ENCODE results near the gene COL28A1. TPM values are rescaled to one million over a fixed set of nuclear protein-coding genes. Genes with fewer than 3 reads are reported as not detected.

COL28A1 gene
- total RNA-seq, 1 experiment from 2014 or later = 0.81 TPM

GRCh38 chr7:7433811-7434210 is 101.9 kb downstream of the COL28A1 start (continued):
- no peak for TF ChIP-seq ZNF219 (CRISPR knock-in tag; IDR thresholded peaks at IDR 0.05; ENCODE audit: borderline replicate concordance)
- no peak for TF ChIP-seq MXD4 (CRISPR knock-in tag; IDR thresholded peaks at IDR 0.05; ENCODE audit: borderline replicate concordance)
- no peak for TF ChIP-seq MLX (CRISPR knock-in tag; IDR thresholded peaks at IDR 0.05)
- no peak for TF ChIP-seq ATF3 (CRISPR knock-in tag; conservative IDR thresholded peaks at IDR 0.05)
- TF ChIP-seq ZNF423 (CRISPR knock-in tag; IDR thresholded peaks at IDR 0.05) = no peak

GRCh38 chr7:7432979-7433378 is 102.7 kb downstream of the COL28A1 start:
- POLR2A ChIA-PET = no interaction called here
- Mint-ChIP-seq H3K27ac (peak overlapping the region; percentile 61), H3K27me3 (ENCODE audit: low read depth) (no peaks in the 10 kb centered on the region), H3K9me3 (no peaks in the 10 kb centered on the region), H3K36me3 (no peaks in the 10 kb centered on the region), H3K4me3 (no peak overlapping the region), H3K4me1 (peaks cover 52% of the 10 kb centered on the region)
- TF ChIP-seq SP1 (CRISPR knock-in tag; conservative IDR thresholded peaks at IDR 0.05) (no peak), FOXP4 (CRISPR knock-in tag; IDR thresholded peaks at IDR 0.05) (no peak), TCF7 (CRISPR knock-in tag; IDR thresholded peaks at IDR 0.05; ENCODE audit: low read depth) (no peak), SOX15 (CRISPR knock-in tag; IDR thresholded peaks at IDR 0.05) (no peak), FOXJ3 (CRISPR knock-in tag; IDR thresholded peaks at IDR 0.05; ENCODE audit: borderline replicate concordance) (no peak), AR (CRISPR knock-in tag; IDR thresholded peaks at IDR 0.05) (no peak), E2F1 (CRISPR knock-in tag; IDR thresholded peaks at IDR 0.05) (no peak), RELA (CRISPR knock-in tag; IDR thresholded peaks at IDR 0.05; ENCODE audit: borderline replicate concordance) (no peak)
- ATAC-seq = no peak
- CTCF ChIA-PET = interaction anchor here (2.0 kb wide), 1 partner anchor 8 kb away, joined by 8 read pairs; no protein-coding TSS in a partner anchor
- no peak for DNase-seq (ENCODE audit: low spot score)

GRCh38 chr7:7428806-7429205 is 106.9 kb downstream of the COL28A1 start:
- TF ChIP-seq ZBTB21 (CRISPR knock-in tag; IDR thresholded peaks at IDR 0.05; ENCODE audit: borderline replicate concordance) (no peak), PRDM15 (CRISPR knock-in tag; IDR thresholded peaks at IDR 0.05) (no peak), USF2 (CRISPR knock-in tag; IDR thresholded peaks at IDR 0.05) (no peak)
- no peaks in the 10 kb centered on the region for H3K9me3 Mint-ChIP-seq
- ATAC-seq (no peak), DNase-seq (ENCODE audit: low spot score) (no peak)
- ChIA-PET CTCF (no interaction called here), POLR2A (no interaction called here)
- no peak overlapping the region for H3K27ac Mint-ChIP-seq
- H3K36me3 Mint-ChIP-seq = no peaks in the 10 kb centered on the region
- H3K4me3 Mint-ChIP-seq = no peak overlapping the region
- H3K4me1 Mint-ChIP-seq = peaks cover 31% of the 10 kb centered on the region
- H3K27me3 Mint-ChIP-seq (ENCODE audit: low read depth) = no peaks in the 10 kb centered on the region
